IMR-90 (cell line): ENCODE measurements around the gene MBTPS1. TPM values are rescaled to one million over a fixed set of nuclear protein-coding genes. Genes with fewer than 3 reads are reported as not detected.
"Not testable (repeated sequence)": the region's sequence is repeated elsewhere in the genome, so short reads cannot be mapped to it uniquely, and the experiment has no call there.

Source experiments
- ATAC-seq: fragments of 200-7000 bp; cut with Tn5 transposase; 2 replicates; pipeline ENCODE4 v1.9.1; 2020; ENCODE audit warnings: low read depth, mild to moderate bottlenecking, moderate library complexity
- BruUV-seq: library from RNA; stranded (reverse); fragments of 400-500 nt; replicated peaks from 2 replicates; lab custom pipeline; 2021; lab: Mats Ljungman, UMichigan
- CTCF ChIA-PET: fragments of 300-600 bp; formaldehyde crosslinking; extraction: SDS; loops from one replicate; lab custom pipeline; 2021; ENCODE audit warnings: antibody characterized with exemption; lab: Yijun Ruan, JAX
- POLR2A ChIA-PET: fragments of 300-600 bp; sonication (Branson Sonifier 250); formaldehyde crosslinking; loops from one replicate; lab custom pipeline; 2022; ENCODE audit warnings: antibody characterized with exemption; ENCODE audit not compliant: unreplicated experiment; lab: Charles Lee
- DNase-seq: peaks from one replicate; pipeline ENCODE4 v3.0.0; 2013
- H2AFZ ChIP-seq: replicated peaks from 2 replicates; pipeline ENCODE3; 2013; ENCODE audit warnings: low read length, mild to moderate bottlenecking; ENCODE audit not compliant: poor library complexity
- H2AK5ac ChIP-seq: 2 replicates; pipeline ENCODE4 v1.6.1; 2013; ENCODE audit warnings: low read depth, low read length, inconsistent platforms
- H2AK9ac ChIP-seq: replicated peaks from 2 replicates; pipeline ENCODE3; 2013; ENCODE audit warnings: mild to moderate bottlenecking, low read depth, low read length, moderate library complexity; ENCODE audit not compliant: poor library complexity
- H2BK120ac ChIP-seq: 2 replicates; pipeline ENCODE4 v1.6.1; 2013; ENCODE audit warnings: low read depth, low read length, inconsistent platforms
- H2BK15ac ChIP-seq: 3 replicates; pipeline ENCODE4 v1.6.1; 2013; ENCODE audit warnings: low read depth, low read length, inconsistent platforms
- H2BK20ac ChIP-seq: 2 replicates; pipeline ENCODE4 v1.6.1; 2013; ENCODE audit warnings: low read depth, mild to moderate bottlenecking, inconsistent platforms, low read length, moderate library complexity
- H2BK5ac ChIP-seq: 2 replicates; pipeline ENCODE4 v1.6.1; 2013; ENCODE audit warnings: mild to moderate bottlenecking, low read depth, low read length, inconsistent platforms; ENCODE audit not compliant: poor library complexity, severe bottlenecking
- H3K14ac ChIP-seq: replicated peaks from 2 replicates; pipeline ENCODE4 v1.6.1; 2013; ENCODE audit warnings: low read depth, low read length, inconsistent platforms
- H3K18ac ChIP-seq: 2 replicates; pipeline ENCODE4 v1.6.1; 2013; ENCODE audit warnings: low read depth, low read length, control low read depth
- H3K23ac ChIP-seq: 2 replicates; pipeline ENCODE4 v1.6.1; 2013; ENCODE audit warnings: low read depth, low read length, inconsistent platforms
- H3K27ac ChIP-seq: 2 replicates; pipeline ENCODE4 v1.5.1; 2013; ENCODE audit warnings: mild to moderate bottlenecking, control low read depth, low read length; ENCODE audit not compliant: insufficient read depth
- H3K27me3 ChIP-seq: 2 replicates; pipeline ENCODE4 v1.6.1; 2013; ENCODE audit warnings: low read length; ENCODE audit not compliant: control insufficient read depth, insufficient read depth
- H3K36me3 ChIP-seq: 2 replicates; pipeline ENCODE4 v1.6.1; 2013; ENCODE audit warnings: low read length, mixed read lengths; ENCODE audit not compliant: control insufficient read depth, insufficient read depth
- H3K4ac ChIP-seq: 2 replicates; pipeline ENCODE4 v1.6.1; 2013; ENCODE audit warnings: low read depth, low read length, inconsistent platforms
- H3K4me1 ChIP-seq: 2 replicates; pipeline ENCODE4 v1.6.1; 2013; ENCODE audit warnings: low read length, mixed read lengths; ENCODE audit not compliant: control insufficient read depth, insufficient read depth
- H3K4me2 ChIP-seq: 2 replicates; pipeline ENCODE4 v1.6.1; 2013; ENCODE audit warnings: low read depth, mild to moderate bottlenecking, control low read depth, low read length, moderate library complexity
- H3K4me3 ChIP-seq: 2 replicates; pipeline ENCODE4 v1.5.1; 2013; ENCODE audit warnings: low read depth, mild to moderate bottlenecking, control low read depth, low read length, moderate library complexity; ENCODE audit not compliant: insufficient read depth
- H3K56ac ChIP-seq: 2 replicates; pipeline ENCODE4 v1.6.1; 2013; ENCODE audit warnings: low read length, inconsistent platforms; ENCODE audit not compliant: insufficient read depth; ENCODE audit errors: extremely low read depth
- H3K79me1 ChIP-seq, 2 experiments: 2 replicates each; pipeline ENCODE4 v1.6.1; 2013; ENCODE audit warnings: low read length in 2 of 2, inconsistent platforms in 1 of 2, low read depth in 1 of 2
- H3K9ac ChIP-seq: 2 replicates; pipeline ENCODE4 v1.6.1; 2013; ENCODE audit warnings: low read depth, low read length, control low read depth
- H3K9me1 ChIP-seq: 2 replicates; pipeline ENCODE4 v1.6.1; 2013; ENCODE audit warnings: low read length, inconsistent platforms; ENCODE audit not compliant: insufficient read depth
- H3K9me3 ChIP-seq: 2 replicates; pipeline ENCODE4 v1.6.1; 2013; ENCODE audit warnings: low read length; ENCODE audit not compliant: control insufficient read depth, insufficient read depth
- H4K20me1 ChIP-seq: 2 replicates; pipeline ENCODE4 v1.6.1; 2013; ENCODE audit warnings: low read length, inconsistent platforms; ENCODE audit not compliant: insufficient read depth
- H4K5ac ChIP-seq: 2 replicates; pipeline ENCODE4 v1.6.1; 2013; ENCODE audit warnings: mild to moderate bottlenecking, low read depth, low read length, control low read depth
- H4K8ac ChIP-seq, 2 experiments: 2 replicates each; pipeline ENCODE4 v1.6.1; 2013; ENCODE audit warnings: low read depth in 2 of 2, low read length in 2 of 2, control low read depth in 1 of 2, inconsistent platforms in 1 of 2
- H4K91ac ChIP-seq: 2 replicates; pipeline ENCODE4 v1.6.1; 2013; ENCODE audit warnings: low read depth, low read length, inconsistent platforms; ENCODE audit not compliant: insufficient read depth
- WGBS, 2 experiments: methylation state at CpG; one replicate each; pipeline versions ENCODE4 v1.1.5 to v1.1.7; 2013; ENCODE audit warnings: missing lambda C conversion rate in 2 of 2; ENCODE audit not compliant: insufficient read length in 1 of 2; ENCODE audit errors: extremely low coverage in 2 of 2; 5-methylcytosine and 5-hydroxymethylcytosine counted together
- dilution Hi-C: fragments of 300-500 bp; cut with HindIII; formaldehyde crosslinking; loops from one replicate; pipeline ENCODE4 v1.14.3; 2018; ENCODE audit warnings: low sequenced_read_pairs; ENCODE audit not compliant: unreplicated experiment
- in situ Hi-C: fragments of 300-500 bp; cut with MboI; formaldehyde crosslinking; loops from 3 replicates; pipeline ENCODE4 v1.14.3; 2019; ENCODE audit warnings: low sequenced_read_pairs, inconsistent platforms, mixed read lengths
- intact Hi-C: fragments of 100-400 bp; cut with micrococcal nuclease; formaldehyde crosslinking; loops from 2 replicates; pipeline ENCODE4 v1.10.0; 2022
- polyA plus RNA-seq, 3 experiments: library from polyadenylated mRNA; depleted of rRNA; stranded (reverse); fragments of >200 nt; gene quantifications; 2 replicates each; pipeline ENCODE4 v1.2.3, GENCODE V29; 2012; ENCODE audit warnings: low replicate concordance in 1 of 3
- total RNA-seq: library from RNA; depleted of rRNA; stranded (reverse); fragments of >200 nt; gene quantifications from 2 replicates; pipeline ENCODE4 v1.2.3, GENCODE V29; 2012

MBTPS1 gene
- total and polyA plus RNA-seq, 2 of the 4 experiments (the other 2 are of a cell fraction), result 59.0 to 70.4 TPM

DNA sequence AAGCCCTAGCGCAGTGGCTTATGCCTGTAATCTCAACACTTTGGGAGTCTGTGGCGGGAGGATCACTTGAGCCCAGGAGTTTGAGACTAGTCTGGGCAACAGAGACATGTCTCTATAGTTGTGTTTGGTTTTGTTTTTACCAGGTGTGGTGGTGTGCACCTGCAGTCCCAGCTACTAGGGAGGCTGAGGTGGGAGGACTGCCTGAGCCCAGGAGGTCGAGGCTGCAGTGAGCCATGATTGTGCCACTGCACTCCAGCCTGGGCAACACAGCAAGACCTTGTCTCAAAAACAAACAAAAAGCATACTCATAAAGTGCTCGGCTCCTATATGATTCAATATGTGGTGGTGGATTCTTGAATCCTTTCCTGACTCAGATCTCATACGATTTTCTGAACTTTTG lies 1.6 kb upstream of the MBTPS1 start:
- H2BK5ac ChIP-seq, H3K27me3 ChIP-seq, H3K4me2 ChIP-seq, dilution Hi-C loops, H3K9me3 ChIP-seq, H4K91ac ChIP-seq, H3K4me1 ChIP-seq, H3K56ac ChIP-seq, BruUV-seq, H3K14ac ChIP-seq, H2BK15ac ChIP-seq, H3K9me1 ChIP-seq, DNase-seq, H2AK5ac ChIP-seq, H4K5ac ChIP-seq, H2BK20ac ChIP-seq, H4K20me1 ChIP-seq, in situ Hi-C loops, H2AFZ ChIP-seq, H3K9ac ChIP-seq, H2BK120ac ChIP-seq, H3K23ac ChIP-seq, H4K8ac ChIP-seq, POLR2A ChIA-PET, H3K27ac ChIP-seq, ATAC-seq, H3K4ac ChIP-seq, H2AK9ac ChIP-seq, H3K18ac ChIP-seq, H3K4me3 ChIP-seq, H3K36me3 ChIP-seq: not testable (repeated sequence)
- WGBS, 2 experiments, result no CpG with 5 or more reads among the region's 5 CpGs
- H3K79me1 ChIP-seq, result peaks cover 8 to 27% of the 10 kb centered on the region in 2 experiments; a peak in 3 of 4 replicates
- CTCF ChIA-PET, result interaction anchor here (2.0 kb wide), 1 partner anchor 69 kb away, joined by 7 read pairs; the partner anchor contains the start of gene TAF1C
- intact Hi-C loops, result loop anchor here (5.0 to 10.0 kb wide), 2 partner anchors 59 to 366 kb away; no protein-coding TSS in a partner anchor
